ENCODE data around the gene KIRREL2. TPM values are rescaled to one million over a fixed set of nuclear protein-coding genes. Genes with fewer than 3 reads are reported as not detected.

The KIRREL2 gene
- total and polyA plus RNA-seq, 2 of the 8 experiments (the other 6 are each of a cell fraction or from before 2014, with no cell fraction given) = 2.4 to 4.6 TPM

DNA sequence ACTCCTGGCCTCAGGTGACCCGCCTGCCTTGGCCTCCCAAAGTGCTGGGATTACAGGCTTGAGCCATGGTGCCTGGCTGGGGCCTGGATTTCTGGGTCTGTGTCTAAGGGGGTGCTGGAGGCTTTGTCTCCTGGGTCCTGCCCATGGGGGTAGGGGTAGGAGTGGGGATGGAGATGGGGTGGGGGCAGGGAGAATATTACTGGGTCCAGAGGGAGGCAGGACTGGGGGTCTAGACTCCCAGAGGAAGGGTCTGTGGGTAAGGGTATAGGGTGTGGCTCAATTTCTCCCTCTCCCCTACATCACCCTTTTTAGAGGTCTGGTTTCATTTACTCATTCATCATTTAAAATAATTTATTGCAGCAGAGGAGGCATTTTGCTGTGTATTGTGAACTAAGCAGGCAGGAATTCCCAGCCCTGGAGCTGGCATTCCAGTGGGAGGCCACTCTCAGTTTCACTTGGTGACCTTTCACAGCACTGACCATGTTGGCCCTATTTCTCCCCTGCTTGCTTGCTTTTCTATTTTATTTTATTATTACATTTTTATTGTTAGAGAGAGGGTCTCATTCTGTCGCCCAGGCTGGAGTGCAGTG is 44.4 kb downstream of the KIRREL2 start (continued):
- no peak for TF ChIP-seq TBP (IDR thresholded peaks at IDR 0.05; ENCODE audit: low read depth, low read length)
- TF ChIP-seq FOSL1 (IDR thresholded peaks at IDR 0.05; ENCODE audit: insufficient read depth, low read depth, low read length) = no peak
- no peak for TF ChIP-seq CTCF (IDR thresholded peaks at IDR 0.05; ENCODE audit: control extremely low read depth in 1 of 3, insufficient read depth in 1 of 3, low read depth in 1 of 3, low read length in 3 of 3)
- no peak for TF ChIP-seq TAF1 (IDR thresholded peaks at IDR 0.05; ENCODE audit: low read depth, low read length)
- TF ChIP-seq CTBP2 (IDR thresholded peaks at IDR 0.05; ENCODE audit: borderline replicate concordance, insufficient read depth, insufficient read length, low read length) = no peak
- no peak for TF ChIP-seq SRF (IDR thresholded peaks at IDR 0.05; ENCODE audit: low read depth, low read length)
- no peak for TF ChIP-seq RXRA (IDR thresholded peaks at IDR 0.05; ENCODE audit: insufficient read depth, low read depth, low read length)
- no peak for TF ChIP-seq CHD1 (IDR thresholded peaks at IDR 0.05; ENCODE audit: low read depth, low read length)
- TF ChIP-seq SP4 (IDR thresholded peaks at IDR 0.05; ENCODE audit: low read length) = no peak
- no peak for TF ChIP-seq NRF1 (IDR thresholded peaks at IDR 0.05; ENCODE audit: low read depth, low read length)

All from H1 (cell line).